ENCODE data around the gene TGM1.

GRCh38 chr14:24273422-24273998 is 10.5 kb upstream of the TGM1 start:
- TF ChIP-seq CTCF (IDR thresholded peaks at IDR 0.05) (no peak), EP300 (IDR thresholded peaks at IDR 0.05) (no peak)

Measured in sigmoid colon (tissue), 4 donors.